NCI-H2196 (cell line): ENCODE data around the gene HSD11B2.

Experiments used
- DNase-seq: peaks from one replicate; lab custom pipeline; 2025; ENCODE audit not compliant: unreplicated experiment; lab: John Stamatoyannopoulos, UW

HSD11B2 gene

GRCh38 chr16:67431775-67432505 lies 1.0 kb downstream of the HSD11B2 start:
- peak; percentile 36 for DNase-seq

- no peak for DNase-seq
These were observed 1.6 kb downstream of the HSD11B2 start for GRCh38 chr16:67432506-67432890.

DNA sequence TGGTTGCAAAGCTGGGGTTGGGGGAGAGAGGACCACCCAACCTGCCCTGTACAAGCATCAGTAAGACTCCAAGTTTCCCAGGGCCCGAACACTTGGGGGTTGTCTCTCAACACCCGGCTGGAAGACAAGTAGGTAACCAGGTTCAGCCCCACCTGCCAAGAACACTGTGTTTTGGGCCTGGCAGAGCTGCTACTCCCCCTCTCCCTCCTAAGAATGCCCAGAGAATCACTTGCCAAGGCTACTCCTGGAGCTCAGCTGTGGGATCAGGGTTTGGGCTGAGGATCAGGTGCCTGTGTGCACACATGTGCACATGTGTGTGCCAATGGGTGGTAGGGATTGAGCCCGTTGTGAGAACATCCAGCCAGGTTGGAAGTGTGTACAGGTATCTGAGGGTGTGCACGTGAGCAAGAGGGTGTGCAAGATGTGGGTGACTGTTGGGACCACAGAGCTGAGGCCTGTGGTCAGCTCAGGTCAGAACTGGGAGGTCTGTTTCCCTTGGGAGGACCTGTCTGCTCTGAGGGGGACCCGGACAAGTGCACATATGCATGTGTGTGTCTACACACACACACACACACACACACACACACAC lies 2.3 kb downstream of the HSD11B2 start:
- no peak for DNase-seq

GRCh38 chr16:67435758-67436164 lies 4.8 kb downstream of the HSD11B2 start:
- DNase-seq: no peak

DNA sequence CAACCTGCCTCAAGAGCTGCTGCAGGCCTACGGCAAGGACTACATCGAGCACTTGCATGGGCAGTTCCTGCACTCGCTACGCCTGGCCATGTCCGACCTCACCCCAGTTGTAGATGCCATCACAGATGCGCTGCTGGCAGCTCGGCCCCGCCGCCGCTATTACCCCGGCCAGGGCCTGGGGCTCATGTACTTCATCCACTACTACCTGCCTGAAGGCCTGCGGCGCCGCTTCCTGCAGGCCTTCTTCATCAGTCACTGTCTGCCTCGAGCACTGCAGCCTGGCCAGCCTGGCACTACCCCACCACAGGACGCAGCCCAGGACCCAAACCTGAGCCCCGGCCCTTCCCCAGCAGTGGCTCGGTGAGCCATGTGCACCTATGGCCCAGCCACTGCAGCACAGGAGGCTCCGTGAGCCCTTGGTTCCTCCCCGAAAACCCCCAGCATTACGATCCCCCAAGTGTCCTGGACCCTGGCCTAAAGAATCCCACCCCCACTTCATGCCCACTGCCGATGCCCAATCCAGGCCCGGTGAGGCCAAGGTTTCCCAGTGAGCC lies 5.8 kb downstream of the HSD11B2 start:
- no peak for DNase-seq

GRCh38 chr16:67437513-67437912 lies 6.6 kb downstream of the HSD11B2 start:
- DNase-seq: no peak

GRCh38 chr16:67438098-67438791 lies 7.3 kb downstream of the HSD11B2 start:
- no peak for DNase-seq

DNA sequence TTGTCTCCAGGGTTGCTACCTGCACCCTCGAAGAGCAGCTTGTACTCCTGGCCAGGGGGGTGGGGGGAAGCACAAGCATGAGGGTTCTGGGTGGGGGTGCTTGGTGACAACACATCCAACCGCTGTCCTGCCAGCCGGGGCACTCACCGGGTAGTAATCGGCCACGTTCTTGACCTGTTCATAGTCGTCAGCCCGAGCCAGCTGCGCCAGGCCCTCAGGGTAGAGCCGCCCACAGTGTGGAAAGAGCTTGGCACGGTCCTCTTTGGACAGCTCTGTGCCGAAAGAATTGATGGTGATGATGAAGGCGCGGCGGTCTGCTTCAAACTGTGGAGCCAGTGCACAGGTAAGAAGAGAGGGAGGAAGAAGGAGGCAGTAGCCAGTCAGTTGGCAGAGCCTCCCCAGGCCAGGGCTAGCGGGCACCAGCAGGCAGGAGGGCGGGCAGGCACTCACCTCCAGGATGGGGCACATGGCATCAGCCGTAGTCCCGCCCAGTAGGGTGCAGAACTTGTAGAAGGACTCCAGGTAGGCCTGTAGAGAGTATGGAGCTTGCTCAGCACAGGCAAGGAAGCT lies 8.0 kb downstream of the HSD11B2 start:
- DNase-seq: no peak

- DNase-seq: peak; percentile 84
These were observed 10.4 kb downstream of the HSD11B2 start for GRCh38 chr16:67441271-67441753.

GRCh38 chr16:67441907-67442306 lies 11.0 kb downstream of the HSD11B2 start:
- DNase-seq: no peak

DNA sequence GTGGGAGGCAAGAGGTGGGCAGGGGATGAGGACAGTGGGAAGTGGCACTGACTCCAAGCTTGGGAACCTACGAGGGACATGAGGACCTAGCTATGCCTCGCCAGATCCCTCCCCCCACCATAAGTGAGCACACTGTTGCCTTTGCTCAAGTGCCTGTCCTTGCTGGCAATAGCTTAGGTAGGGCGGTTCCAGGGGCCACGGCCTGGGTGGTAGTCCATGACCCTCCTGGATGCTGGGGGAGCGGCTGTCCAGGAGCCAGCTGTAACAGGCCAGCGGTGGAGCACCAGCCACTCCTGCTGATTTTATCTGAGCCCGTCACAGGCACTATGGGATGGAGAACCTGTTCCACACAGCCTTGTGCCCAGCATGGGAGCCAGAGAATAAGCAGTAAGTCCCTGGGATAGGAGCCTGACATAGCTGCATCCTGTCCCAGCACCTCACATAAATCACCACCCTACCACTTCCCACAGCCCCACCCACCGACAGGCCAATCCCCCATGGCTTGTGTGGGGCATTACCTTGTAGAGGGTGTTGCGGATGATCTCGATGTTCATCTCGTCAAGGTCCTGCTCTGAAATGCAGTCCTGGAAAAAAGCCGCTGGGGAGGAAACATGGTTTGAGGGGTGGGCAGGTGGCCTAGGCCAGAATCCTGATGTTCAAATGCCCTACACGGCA lies 11.8 kb downstream of the HSD11B2 start:
- DNase-seq: no peak

- DNase-seq: no peak
These were observed 12.3 kb downstream of the HSD11B2 start for GRCh38 chr16:67443265-67443664.

DNA sequence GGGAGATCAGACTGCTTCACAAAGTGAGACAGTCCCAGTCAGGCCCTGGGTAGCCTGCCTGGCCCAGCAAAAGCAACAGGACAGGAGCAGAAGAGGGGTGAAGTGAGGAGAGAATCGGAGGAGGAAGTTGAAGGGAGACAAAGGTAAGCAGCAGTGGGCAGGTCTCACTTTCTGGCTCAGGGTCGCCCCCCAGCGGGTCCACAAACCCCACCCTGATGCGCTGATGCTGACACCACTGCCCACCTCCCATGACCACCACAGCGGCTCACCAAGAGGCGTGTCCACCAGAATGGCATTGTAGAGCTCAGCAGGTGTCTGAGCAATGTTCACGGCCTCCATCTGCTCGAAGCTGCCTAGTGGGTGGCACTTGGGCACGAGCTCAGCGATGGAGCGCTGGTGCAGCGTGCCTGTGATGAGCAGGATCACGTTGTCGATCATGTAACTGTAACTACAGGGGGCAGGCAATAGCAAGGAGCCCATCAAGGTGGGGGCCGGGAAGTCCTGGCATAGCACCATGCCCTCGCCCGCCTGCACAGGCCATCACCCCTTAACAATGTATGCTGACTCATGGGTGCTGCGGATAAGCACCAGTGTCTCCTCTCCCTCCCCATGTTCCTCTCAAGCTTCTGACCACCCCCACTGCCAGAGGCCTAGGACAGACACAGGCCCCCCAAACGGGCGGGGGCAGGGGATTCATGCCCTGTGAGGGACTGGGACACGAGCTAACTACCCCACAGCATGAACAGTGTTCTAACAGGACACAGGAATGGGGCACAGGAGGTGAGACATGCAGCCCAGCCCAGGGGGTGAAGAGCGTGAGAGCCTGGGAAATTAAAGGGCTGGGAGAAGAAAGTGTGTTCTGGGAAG lies 13.6 kb downstream of the HSD11B2 start:
- DNase-seq: no peak

DNA sequence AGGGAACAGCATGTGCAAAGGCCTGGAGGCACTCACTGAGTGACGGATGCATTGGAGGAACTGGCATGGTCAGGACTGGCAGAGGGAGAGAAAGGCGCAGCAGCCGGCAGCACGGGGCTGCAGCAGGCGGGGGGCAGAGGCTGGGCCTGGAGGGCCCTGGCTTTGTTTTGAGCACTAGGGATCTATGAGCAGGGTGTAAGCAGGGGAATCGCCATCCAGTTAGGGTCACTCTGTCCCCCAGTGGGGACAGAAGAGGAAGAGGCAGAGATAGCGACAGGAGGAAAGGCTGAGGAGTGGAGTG lies 14.2 kb downstream of the HSD11B2 start:
- DNase-seq: no peak

DNA sequence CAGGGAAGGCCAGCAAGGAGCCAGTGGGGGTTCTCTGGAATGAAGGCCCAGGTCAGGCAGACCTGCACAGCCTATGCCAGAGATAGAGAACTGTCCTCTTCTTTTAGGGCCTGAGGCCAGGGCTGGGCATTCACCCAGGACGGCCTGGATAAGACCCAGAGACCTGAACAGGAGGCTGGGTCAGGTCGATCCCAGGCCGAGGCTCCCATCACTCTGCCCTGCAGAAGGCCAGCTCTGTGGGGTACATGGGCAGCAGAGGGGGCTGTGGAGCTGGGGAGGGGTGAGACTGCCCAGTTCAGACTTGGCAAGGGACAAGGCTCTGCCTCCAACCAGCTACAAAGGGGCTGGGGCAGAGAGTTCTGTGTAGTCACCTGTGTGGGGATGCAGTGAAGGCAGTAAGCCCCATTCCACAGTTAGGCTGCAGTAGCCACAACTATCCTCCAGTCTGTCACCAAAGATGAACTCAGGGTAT lies 14.6 kb downstream of the HSD11B2 start:
- no peak for DNase-seq

GRCh38 chr16:67445913-67446907 lies 15.3 kb downstream of the HSD11B2 start:
- DNase-seq: no peak

- no peak for DNase-seq
These were observed 16.1 kb downstream of the HSD11B2 start for GRCh38 chr16:67446968-67447507.

DNA sequence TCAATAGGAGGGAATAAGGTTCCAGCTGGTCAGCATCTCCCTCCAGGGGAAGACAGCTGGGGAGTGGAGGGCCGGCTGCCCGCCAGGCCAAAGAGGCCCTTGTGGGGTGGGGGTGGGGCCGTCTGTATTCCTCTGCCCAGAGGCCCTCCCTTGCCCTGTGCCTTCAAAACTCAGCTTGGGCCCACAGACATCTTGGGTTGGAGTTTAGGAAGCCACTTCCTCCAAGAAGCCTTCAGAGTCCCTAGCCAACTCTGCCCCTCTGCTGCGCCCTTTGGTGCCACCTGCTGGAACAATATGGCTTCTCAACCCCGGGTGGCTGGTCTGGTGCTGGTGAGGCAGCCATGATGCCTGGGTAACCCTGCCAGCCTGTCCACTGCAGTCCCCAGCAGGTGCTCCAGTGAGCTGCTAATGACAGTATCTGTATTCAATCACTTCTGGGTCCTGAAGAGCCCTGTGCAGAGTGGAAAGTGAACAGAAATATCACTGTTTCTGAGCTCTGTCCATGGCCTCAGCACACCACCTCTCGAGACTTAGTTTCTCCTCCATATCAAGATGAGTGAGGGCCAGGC lies 16.7 kb downstream of the HSD11B2 start:
- peak; percentile 7 for DNase-seq
